Sigmoid colon (tissue), 4 donors: ENCODE results near the gene PSME1.

Experiments
- POLR2A ChIP-seq, 2 donors: fragments of 450-650 bp; IDR thresholded peaks; one replicate each; pipeline ENCODE4 v1.6.1; 2016; ENCODE audit warnings: antibody characterized with exemption in 2 of 2, mild to moderate bottlenecking in 2 of 2, moderate library complexity in 2 of 2
- POLR2AphosphoS5 ChIP-seq, 4 donors: sonication (generic); formaldehyde crosslinking; IDR thresholded peaks; one replicate each; pipeline ENCODE4 v1.6.1; 2017; ENCODE audit warnings: antibody characterized with exemption in 4 of 4
- TF ChIP-seq, protein P1 (sequence below), 4 experiments: fragments of 450-650 bp in 3 of 4; fragments of 200-600 bp in 1 of 4; IDR thresholded peaks; one replicate each; pipeline ENCODE4 v1.5.1; 2016 to 2019; ENCODE audit warnings: antibody characterized with exemption in 4 of 4, mild to moderate bottlenecking in 3 of 4, moderate library complexity in 2 of 4

DNA sequence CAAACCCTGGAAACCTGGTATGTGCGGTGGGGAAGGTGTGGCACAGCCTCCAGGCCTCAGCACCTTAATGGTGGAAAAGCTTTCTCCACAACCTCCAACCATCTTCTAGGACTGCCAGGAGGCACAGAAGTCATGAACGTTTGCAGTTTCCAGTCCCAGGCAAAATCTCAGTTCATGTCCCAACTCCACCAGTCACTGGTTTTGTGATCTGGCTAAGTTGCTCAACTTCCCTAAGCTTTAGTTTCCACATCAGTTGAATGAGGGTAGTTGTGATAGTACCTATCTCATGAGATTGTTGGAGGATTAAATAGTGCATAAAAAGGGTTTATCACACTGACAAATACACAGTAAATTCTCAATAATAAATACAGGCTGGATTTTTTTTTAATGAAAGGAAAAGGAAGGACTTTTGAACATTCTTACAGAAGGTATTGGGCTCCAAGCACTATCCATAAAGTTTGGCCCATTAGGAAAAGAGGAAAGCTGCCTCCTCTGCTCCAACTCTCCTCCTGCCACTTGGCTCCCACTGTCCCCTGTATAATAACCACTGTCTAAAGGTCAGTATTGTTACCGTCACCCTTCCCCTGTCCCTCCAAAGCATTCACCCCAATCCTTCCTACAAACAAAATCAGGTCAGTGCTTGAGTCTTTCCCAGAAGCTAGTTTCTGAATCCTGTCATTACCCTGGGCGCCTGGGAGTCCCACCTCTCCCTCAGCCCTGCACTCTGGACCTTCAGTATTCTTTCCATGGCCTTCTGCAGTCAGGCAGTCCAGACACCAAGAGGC, 35.6 kb upstream of the PSME1 start:
- TF ChIP-seq, protein P1, sequence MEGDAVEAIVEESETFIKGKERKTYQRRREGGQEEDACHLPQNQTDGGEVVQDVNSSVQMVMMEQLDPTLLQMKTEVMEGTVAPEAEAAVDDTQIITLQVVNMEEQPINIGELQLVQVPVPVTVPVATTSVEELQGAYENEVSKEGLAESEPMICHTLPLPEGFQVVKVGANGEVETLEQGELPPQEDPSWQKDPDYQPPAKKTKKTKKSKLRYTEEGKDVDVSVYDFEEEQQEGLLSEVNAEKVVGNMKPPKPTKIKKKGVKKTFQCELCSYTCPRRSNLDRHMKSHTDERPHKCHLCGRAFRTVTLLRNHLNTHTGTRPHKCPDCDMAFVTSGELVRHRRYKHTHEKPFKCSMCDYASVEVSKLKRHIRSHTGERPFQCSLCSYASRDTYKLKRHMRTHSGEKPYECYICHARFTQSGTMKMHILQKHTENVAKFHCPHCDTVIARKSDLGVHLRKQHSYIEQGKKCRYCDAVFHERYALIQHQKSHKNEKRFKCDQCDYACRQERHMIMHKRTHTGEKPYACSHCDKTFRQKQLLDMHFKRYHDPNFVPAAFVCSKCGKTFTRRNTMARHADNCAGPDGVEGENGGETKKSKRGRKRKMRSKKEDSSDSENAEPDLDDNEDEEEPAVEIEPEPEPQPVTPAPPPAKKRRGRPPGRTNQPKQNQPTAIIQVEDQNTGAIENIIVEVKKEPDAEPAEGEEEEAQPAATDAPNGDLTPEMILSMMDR (IDR thresholded peaks at IDR 0.05), result no peak
- TF ChIP-seq POLR2A (IDR thresholded peaks at IDR 0.05) (no peak), POLR2AphosphoS5 (IDR thresholded peaks at IDR 0.05) (no peak)
